ENCODE data around the gene PPP1R3F.

Gene PPP1R3F

DNA sequence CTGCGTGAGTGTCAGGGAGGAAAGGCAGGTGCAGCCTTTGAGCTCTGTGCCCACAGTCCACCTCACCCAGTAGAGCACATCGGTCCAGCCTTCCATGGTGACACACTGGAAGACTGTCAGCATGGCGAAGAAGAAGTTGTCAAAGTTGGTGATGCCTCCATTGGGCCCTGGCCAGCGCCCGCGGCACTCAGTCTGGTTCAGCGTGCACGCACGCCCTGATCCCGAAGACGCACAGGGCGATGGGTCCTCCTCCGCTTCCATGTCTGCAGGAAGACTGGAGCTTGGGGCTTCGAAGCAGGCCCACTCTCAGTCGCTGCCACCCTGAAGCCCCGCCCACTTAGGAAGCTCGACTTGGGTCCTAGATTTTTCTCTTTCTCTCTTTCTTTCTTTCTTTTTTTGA, 41.4 kb upstream of the PPP1R3F start:
- TF ChIP-seq, protein P1, sequence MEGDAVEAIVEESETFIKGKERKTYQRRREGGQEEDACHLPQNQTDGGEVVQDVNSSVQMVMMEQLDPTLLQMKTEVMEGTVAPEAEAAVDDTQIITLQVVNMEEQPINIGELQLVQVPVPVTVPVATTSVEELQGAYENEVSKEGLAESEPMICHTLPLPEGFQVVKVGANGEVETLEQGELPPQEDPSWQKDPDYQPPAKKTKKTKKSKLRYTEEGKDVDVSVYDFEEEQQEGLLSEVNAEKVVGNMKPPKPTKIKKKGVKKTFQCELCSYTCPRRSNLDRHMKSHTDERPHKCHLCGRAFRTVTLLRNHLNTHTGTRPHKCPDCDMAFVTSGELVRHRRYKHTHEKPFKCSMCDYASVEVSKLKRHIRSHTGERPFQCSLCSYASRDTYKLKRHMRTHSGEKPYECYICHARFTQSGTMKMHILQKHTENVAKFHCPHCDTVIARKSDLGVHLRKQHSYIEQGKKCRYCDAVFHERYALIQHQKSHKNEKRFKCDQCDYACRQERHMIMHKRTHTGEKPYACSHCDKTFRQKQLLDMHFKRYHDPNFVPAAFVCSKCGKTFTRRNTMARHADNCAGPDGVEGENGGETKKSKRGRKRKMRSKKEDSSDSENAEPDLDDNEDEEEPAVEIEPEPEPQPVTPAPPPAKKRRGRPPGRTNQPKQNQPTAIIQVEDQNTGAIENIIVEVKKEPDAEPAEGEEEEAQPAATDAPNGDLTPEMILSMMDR (IDR thresholded peaks at IDR 0.05; ENCODE audit: low read length): no peak
- no peak for TF ChIP-seq EZH2 (optimal IDR thresholded peaks at IDR 0.05; ENCODE audit: low read depth, low read length)
- no peak for TF ChIP-seq EZH2phosphoT487 (IDR thresholded peaks at IDR 0.05; ENCODE audit: low read length)
- Histone ChIP-seq H4K20me1 (ENCODE audit: insufficient read depth, low read length) (no peaks in the 10 kb centered on the region), H3K9ac (ENCODE audit: low read length) (no peak overlapping the region), H3K4me1 (ENCODE audit: low read length) (no peaks in the 10 kb centered on the region), H3K9me2 (replicated peaks; ENCODE audit: insufficient read depth, low read length) (no peaks in the 10 kb centered on the region), H3F3A (ENCODE audit: insufficient read depth, low read length) (no peaks in the 10 kb centered on the region), H3K79me2 (ENCODE audit: low read length) (no peaks in the 10 kb centered on the region), H3K36me3 (replicated peaks; ENCODE audit: insufficient read depth, low read length) (no peaks in the 10 kb centered on the region), H3K27ac (ENCODE audit: low read length) (no peak overlapping the region), H3K9me3 (replicated peaks; ENCODE audit: insufficient read depth, low read length) (no peaks in the 10 kb centered on the region), H3K4me2 (ENCODE audit: low read depth, low read length) (no peak overlapping the region), H3K27me3 (replicated peaks; ENCODE audit: insufficient read depth, low read length) (no peaks in the 10 kb centered on the region), H2AFZ (ENCODE audit: low read length) (no peak overlapping the region), H3K4me3 (ENCODE audit: low read length) (no peak overlapping the region)
- DNase-seq: no peak

DNA sequence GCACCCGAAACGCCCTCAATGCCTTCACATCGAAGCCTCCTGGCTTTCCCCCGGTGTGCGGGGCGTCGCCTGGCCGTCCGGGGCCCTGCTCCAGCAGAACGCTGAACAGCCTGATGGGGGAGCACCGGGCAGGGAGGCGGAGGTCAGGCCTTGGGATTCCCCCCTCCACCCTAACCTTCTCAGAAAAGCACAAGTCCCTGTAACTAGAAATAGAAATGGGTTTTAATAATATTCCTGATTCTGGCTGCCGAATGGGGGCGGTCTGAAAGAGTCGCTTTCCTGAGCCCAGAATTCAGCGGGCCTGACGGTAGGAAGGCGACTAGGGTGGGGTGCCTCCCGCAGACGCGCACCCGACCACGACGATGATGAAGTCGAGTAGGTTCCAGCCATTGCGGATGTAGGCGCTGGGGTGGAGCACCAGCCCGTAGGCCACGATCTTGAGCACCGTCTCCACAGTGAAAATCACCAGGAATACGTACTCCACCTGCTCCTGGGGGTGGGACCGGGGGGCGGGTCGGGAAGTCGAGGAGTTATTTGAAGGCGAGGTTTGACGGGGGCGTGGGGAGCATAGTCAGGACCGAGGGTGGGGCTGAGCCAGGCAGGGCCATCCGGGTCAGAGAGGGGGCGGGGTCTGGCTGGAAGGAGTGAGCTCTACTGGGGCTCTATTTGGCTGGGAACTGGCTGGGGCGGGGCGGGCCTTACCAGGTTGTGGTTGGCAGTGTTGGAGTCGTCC, 38.9 kb upstream of the PPP1R3F start:
- H3K79me2 ChIP-seq (ENCODE audit: low read length): no peaks in the 10 kb centered on the region
- no peaks in the 10 kb centered on the region for H3K4me1 ChIP-seq (ENCODE audit: low read length)
- peak overlapping the region; percentile 27; the same call in 1 of the 2 replicates for H3K27ac ChIP-seq (ENCODE audit: low read length)
- peak overlapping the region; percentile 62 for H3K4me2 ChIP-seq (ENCODE audit: low read depth, low read length)
- peak overlapping the region; percentile 28; the same call in 1 of the 2 replicates for H3K9ac ChIP-seq (ENCODE audit: low read length)
- H3K9me3 ChIP-seq (replicated peaks; ENCODE audit: insufficient read depth, low read length): no peaks in the 10 kb centered on the region
- peak overlapping the region; percentile 78 for H2AFZ ChIP-seq (ENCODE audit: low read length)
- peak; percentile 27 for DNase-seq
- peak overlapping the region; percentile 56 for H3K4me3 ChIP-seq (ENCODE audit: low read length)
- H3K36me3 ChIP-seq (replicated peaks; ENCODE audit: insufficient read depth, low read length): no peaks in the 10 kb centered on the region
- H4K20me1 ChIP-seq (ENCODE audit: insufficient read depth, low read length): no peaks in the 10 kb centered on the region
- TF ChIP-seq, protein P1 (IDR thresholded peaks at IDR 0.05; ENCODE audit: low read length): peak; percentile 38
- TF ChIP-seq EZH2 (optimal IDR thresholded peaks at IDR 0.05; ENCODE audit: low read depth, low read length): no peak
- TF ChIP-seq EZH2phosphoT487 (IDR thresholded peaks at IDR 0.05; ENCODE audit: low read length): no peak
- no peaks in the 10 kb centered on the region for H3K27me3 ChIP-seq (replicated peaks; ENCODE audit: insufficient read depth, low read length)
- no peaks in the 10 kb centered on the region for H3F3A ChIP-seq (ENCODE audit: insufficient read depth, low read length)
- H3K9me2 ChIP-seq (replicated peaks; ENCODE audit: insufficient read depth, low read length): no peaks in the 10 kb centered on the region

DNA sequence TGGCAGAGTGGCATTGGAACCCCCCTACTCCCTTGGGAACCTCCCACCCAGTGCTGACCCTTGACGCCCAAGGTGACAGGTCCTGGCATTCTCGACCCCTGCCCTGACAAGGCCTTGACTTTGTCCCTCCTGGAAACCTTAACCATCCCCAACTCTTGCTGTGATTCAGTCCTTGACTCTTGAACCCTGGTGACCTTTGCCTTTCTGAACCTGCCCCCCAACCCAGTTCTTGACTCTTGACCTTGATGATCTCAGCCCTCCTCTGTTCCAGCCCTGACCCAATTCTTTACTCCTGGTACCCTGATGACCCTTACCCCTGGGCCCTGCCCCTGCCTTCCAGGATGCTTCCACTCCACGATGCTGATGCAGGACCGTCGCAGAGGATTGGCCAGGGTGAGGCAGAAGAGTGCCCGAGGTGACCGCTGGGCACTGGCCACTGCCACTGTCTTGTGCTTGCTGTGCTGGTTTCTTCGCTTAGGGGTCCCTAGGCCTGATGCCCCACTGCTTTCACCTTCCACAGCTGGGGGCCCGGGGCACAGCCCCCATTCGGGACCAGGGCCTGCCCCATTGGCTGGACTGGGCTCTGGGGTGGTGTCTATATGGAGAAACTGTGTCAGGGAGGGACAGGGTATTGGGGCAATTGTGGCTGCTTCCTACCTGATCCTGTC, 38.1 kb upstream of the PPP1R3F start:
- TF ChIP-seq, protein P1 (IDR thresholded peaks at IDR 0.05; ENCODE audit: low read length): no peak
- no peak for TF ChIP-seq EZH2phosphoT487 (IDR thresholded peaks at IDR 0.05; ENCODE audit: low read length)
- DNase-seq: no peak
- Histone ChIP-seq H3K79me2 (ENCODE audit: low read length) (no peaks in the 10 kb centered on the region), H3K4me2 (ENCODE audit: low read depth, low read length) (no peak overlapping the region), H3K36me3 (replicated peaks; ENCODE audit: insufficient read depth, low read length) (no peaks in the 10 kb centered on the region), H3K9ac (ENCODE audit: low read length) (no peak overlapping the region), H3K4me3 (ENCODE audit: low read length) (no peak overlapping the region; the same call in 1 of the 2 replicates), H3F3A (ENCODE audit: insufficient read depth, low read length) (no peaks in the 10 kb centered on the region), H2AFZ (ENCODE audit: low read length) (no peak overlapping the region; the same call in 1 of the 2 replicates), H3K27ac (ENCODE audit: low read length) (no peak overlapping the region), H4K20me1 (ENCODE audit: insufficient read depth, low read length) (no peaks in the 10 kb centered on the region), H3K27me3 (replicated peaks; ENCODE audit: insufficient read depth, low read length) (no peaks in the 10 kb centered on the region), H3K9me3 (replicated peaks; ENCODE audit: insufficient read depth, low read length) (no peaks in the 10 kb centered on the region), H3K4me1 (ENCODE audit: low read length) (no peaks in the 10 kb centered on the region), H3K9me2 (replicated peaks; ENCODE audit: insufficient read depth, low read length) (no peaks in the 10 kb centered on the region)
